ENCODE measurements around the gene RDX.

- TF ChIP-seq, protein P1, sequence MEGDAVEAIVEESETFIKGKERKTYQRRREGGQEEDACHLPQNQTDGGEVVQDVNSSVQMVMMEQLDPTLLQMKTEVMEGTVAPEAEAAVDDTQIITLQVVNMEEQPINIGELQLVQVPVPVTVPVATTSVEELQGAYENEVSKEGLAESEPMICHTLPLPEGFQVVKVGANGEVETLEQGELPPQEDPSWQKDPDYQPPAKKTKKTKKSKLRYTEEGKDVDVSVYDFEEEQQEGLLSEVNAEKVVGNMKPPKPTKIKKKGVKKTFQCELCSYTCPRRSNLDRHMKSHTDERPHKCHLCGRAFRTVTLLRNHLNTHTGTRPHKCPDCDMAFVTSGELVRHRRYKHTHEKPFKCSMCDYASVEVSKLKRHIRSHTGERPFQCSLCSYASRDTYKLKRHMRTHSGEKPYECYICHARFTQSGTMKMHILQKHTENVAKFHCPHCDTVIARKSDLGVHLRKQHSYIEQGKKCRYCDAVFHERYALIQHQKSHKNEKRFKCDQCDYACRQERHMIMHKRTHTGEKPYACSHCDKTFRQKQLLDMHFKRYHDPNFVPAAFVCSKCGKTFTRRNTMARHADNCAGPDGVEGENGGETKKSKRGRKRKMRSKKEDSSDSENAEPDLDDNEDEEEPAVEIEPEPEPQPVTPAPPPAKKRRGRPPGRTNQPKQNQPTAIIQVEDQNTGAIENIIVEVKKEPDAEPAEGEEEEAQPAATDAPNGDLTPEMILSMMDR (IDR thresholded peaks at IDR 0.05 in 2 of 3, conservative IDR thresholded peaks at IDR 0.05 in 1 of 3; ENCODE audit: borderline replicate concordance in 1 of 3, insufficient read depth in 1 of 3, low read depth in 2 of 3, low read length in 2 of 3) = no peak
- TF ChIP-seq POLR2A (IDR thresholded peaks at IDR 0.05; ENCODE audit: borderline replicate concordance, extremely low read depth, insufficient read depth, insufficient read length) (no peak), ELF1 (IDR thresholded peaks at IDR 0.05; ENCODE audit: borderline replicate concordance, low read depth) (no peak), POLR2AphosphoS5 (IDR thresholded peaks at IDR 0.05; ENCODE audit: low read depth, low read length) (no peak), MAX (IDR thresholded peaks at IDR 0.05) (no peak), SP1 (IDR thresholded peaks at IDR 0.05; ENCODE audit: low read depth) (no peak), ZNF274 (IDR thresholded peaks at IDR 0.05; ENCODE audit: low read depth, low read length) (no peak)
- TF ChIP-seq, protein P2, sequence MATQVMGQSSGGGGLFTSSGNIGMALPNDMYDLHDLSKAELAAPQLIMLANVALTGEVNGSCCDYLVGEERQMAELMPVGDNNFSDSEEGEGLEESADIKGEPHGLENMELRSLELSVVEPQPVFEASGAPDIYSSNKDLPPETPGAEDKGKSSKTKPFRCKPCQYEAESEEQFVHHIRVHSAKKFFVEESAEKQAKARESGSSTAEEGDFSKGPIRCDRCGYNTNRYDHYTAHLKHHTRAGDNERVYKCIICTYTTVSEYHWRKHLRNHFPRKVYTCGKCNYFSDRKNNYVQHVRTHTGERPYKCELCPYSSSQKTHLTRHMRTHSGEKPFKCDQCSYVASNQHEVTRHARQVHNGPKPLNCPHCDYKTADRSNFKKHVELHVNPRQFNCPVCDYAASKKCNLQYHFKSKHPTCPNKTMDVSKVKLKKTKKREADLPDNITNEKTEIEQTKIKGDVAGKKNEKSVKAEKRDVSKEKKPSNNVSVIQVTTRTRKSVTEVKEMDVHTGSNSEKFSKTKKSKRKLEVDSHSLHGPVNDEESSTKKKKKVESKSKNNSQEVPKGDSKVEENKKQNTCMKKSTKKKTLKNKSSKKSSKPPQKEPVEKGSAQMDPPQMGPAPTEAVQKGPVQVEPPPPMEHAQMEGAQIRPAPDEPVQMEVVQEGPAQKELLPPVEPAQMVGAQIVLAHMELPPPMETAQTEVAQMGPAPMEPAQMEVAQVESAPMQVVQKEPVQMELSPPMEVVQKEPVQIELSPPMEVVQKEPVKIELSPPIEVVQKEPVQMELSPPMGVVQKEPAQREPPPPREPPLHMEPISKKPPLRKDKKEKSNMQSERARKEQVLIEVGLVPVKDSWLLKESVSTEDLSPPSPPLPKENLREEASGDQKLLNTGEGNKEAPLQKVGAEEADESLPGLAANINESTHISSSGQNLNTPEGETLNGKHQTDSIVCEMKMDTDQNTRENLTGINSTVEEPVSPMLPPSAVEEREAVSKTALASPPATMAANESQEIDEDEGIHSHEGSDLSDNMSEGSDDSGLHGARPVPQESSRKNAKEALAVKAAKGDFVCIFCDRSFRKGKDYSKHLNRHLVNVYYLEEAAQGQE (IDR thresholded peaks at IDR 0.05; ENCODE audit: low read depth) = no peak
Observed at GRCh38 chr11:110196884-110197420, 99.5 kb downstream of the RDX start.
